ENCODE data around the gene PPOX.

- TF ChIP-seq, protein P1, sequence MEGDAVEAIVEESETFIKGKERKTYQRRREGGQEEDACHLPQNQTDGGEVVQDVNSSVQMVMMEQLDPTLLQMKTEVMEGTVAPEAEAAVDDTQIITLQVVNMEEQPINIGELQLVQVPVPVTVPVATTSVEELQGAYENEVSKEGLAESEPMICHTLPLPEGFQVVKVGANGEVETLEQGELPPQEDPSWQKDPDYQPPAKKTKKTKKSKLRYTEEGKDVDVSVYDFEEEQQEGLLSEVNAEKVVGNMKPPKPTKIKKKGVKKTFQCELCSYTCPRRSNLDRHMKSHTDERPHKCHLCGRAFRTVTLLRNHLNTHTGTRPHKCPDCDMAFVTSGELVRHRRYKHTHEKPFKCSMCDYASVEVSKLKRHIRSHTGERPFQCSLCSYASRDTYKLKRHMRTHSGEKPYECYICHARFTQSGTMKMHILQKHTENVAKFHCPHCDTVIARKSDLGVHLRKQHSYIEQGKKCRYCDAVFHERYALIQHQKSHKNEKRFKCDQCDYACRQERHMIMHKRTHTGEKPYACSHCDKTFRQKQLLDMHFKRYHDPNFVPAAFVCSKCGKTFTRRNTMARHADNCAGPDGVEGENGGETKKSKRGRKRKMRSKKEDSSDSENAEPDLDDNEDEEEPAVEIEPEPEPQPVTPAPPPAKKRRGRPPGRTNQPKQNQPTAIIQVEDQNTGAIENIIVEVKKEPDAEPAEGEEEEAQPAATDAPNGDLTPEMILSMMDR (IDR thresholded peaks at IDR 0.05): no peak
- TF ChIP-seq EP300 (IDR thresholded peaks at IDR 0.05; ENCODE audit: low read depth): no peak
Observed at GRCh38 chr1:161131523-161132409, 34.5 kb upstream of the PPOX start.
